Measurements from ENCODE around the gene ANKRD53. TPM values are rescaled to one million over a fixed set of nuclear protein-coding genes. Genes with fewer than 3 reads are reported as not detected.

The ANKRD53 gene
- total and polyA plus RNA-seq, 2 donors (not counting 3 experiments of a cell fraction or from before 2014, with no cell fraction given), result 1.3 to 1.4 TPM

- ChIA-PET POLR2A (interaction anchor here (1.0 kb wide), 1 partner anchor 14 kb away, joined by 3 read pairs; no protein-coding TSS in a partner anchor), CTCF (interaction anchor here (0.6 to 10.3 kb wide), 4 partner anchors 12 to 37 kb away, joined by 3 to 84 read pairs (median 4); no protein-coding TSS in a partner anchor)
- Histone ChIP-seq H3K27ac (ENCODE audit: insufficient read depth, low read depth, low read length) (no peak overlapping the region), H3K36me3 (ENCODE audit: control insufficient read depth in 2 of 2, extremely low read depth in 1 of 2, insufficient read depth in 2 of 2, low read length in 2 of 2) (no peaks in the 10 kb centered on the region), H3K9ac (replicated peaks; ENCODE audit: extremely low read depth, insufficient read depth, low read length) (no peak overlapping the region), H2AFZ (ENCODE audit: low read depth, low read length) (no peak overlapping the region), H3K79me2 (ENCODE audit: control insufficient read depth, insufficient read depth, low read length) (no peaks in the 10 kb centered on the region), H3K4me1 (ENCODE audit: control insufficient read depth, extremely low read depth, insufficient read depth, low read length) (peaks cover 5% of the 10 kb centered on the region), H3K9me3 (replicated peaks; ENCODE audit: control insufficient read depth, insufficient read depth, low read length) (no peaks in the 10 kb centered on the region), H4K20me1 (replicated peaks; ENCODE audit: control insufficient read depth, extremely low read depth, insufficient read depth, low read length) (no peaks in the 10 kb centered on the region), H3K4me2 (ENCODE audit: insufficient read depth, low read length) (no peak overlapping the region), H3K4me3 (replicated peaks in 1 of 3; ENCODE audit: insufficient read depth in 1 of 3, low read depth in 1 of 3, low read length in 3 of 3) (no peak overlapping the region), H3K9me1 (replicated peaks; ENCODE audit: control insufficient read depth, extremely low read depth, insufficient read depth, low read length) (no peaks in the 10 kb centered on the region), H3K27me3 (ENCODE audit: control insufficient read depth in 2 of 2, insufficient read depth in 2 of 2, low read length in 2 of 2) (peaks cover 11 to 18% of the 10 kb centered on the region in 2 experiments)
- FAIRE-seq, result no peak
- BruUV-seq (replicated peaks), result no TSS peak
- TF ChIP-seq JUN (IDR thresholded peaks at IDR 0.05; ENCODE audit: borderline replicate concordance, insufficient read depth, insufficient read length, low read depth), result no peak
- no peak for TF ChIP-seq POLR2AphosphoS5 (IDR thresholded peaks at IDR 0.05; ENCODE audit: insufficient read depth, low read depth, low read length)
- no peak for TF ChIP-seq MAX (IDR thresholded peaks at IDR 0.05; ENCODE audit: insufficient read depth, insufficient read length)
- TF ChIP-seq MYC (IDR thresholded peaks at IDR 0.05; ENCODE audit: low read depth, low read length), result no peak
- TF ChIP-seq EZH2 (IDR thresholded peaks at IDR 0.05; ENCODE audit: borderline replicate concordance, low read depth, low read length, severe bottlenecking), result no peak
- no peak for TF ChIP-seq GATA2 (IDR thresholded peaks at IDR 0.05; ENCODE audit: insufficient read depth, insufficient read length, low read depth, low read length)
- no peak for TF ChIP-seq FOS (IDR thresholded peaks at IDR 0.05; ENCODE audit: borderline replicate concordance, insufficient read depth, low read length)
- dilution Hi-C loops (cut with MboI; ENCODE audit: extremely low pct_ligation_motif_present, low sequenced_read_pairs), result no loop called here
- intact Hi-C loops (cut with micrococcal nuclease), result no loop called here
- no peak for DNase-seq (ENCODE audit: low read depth, low spot score)
Observed at GRCh38 chr2:70961648-70961994, 16.8 kb upstream of the ANKRD53 start.

Data from endothelial cell of umbilical vein (primary cell).